PFSK-1 (cell line): ENCODE measurements around the gene TPSG1.

ENCODE experiments used
- FOXP2 ChIP-seq: optimal IDR thresholded peaks from 2 replicates; pipeline ENCODE3; 2011; ENCODE audit warnings: borderline replicate concordance, control low read depth, inconsistent platforms; ENCODE audit not compliant: insufficient read depth; ENCODE audit errors: extremely low read length, extremely low read depth
- POLR2AphosphoS5 ChIP-seq: IDR thresholded peaks from 2 replicates; pipeline ENCODE4 v1.6.1; 2012; ENCODE audit warnings: low read depth, mild to moderate bottlenecking, control low read depth, low read length, moderate library complexity
- SIN3A ChIP-seq: IDR thresholded peaks from 2 replicates; pipeline ENCODE4 v1.6.1; 2012; ENCODE audit warnings: mild to moderate bottlenecking, low read length, moderate library complexity, borderline replicate concordance; ENCODE audit not compliant: insufficient read depth
- TAF1 ChIP-seq: IDR thresholded peaks from 2 replicates; pipeline ENCODE4 v1.6.1; 2012; ENCODE audit warnings: low read length, control low read depth, borderline replicate concordance; ENCODE audit not compliant: insufficient read depth
- TF ChIP-seq, protein P1 (sequence below), 2 experiments: IDR thresholded peaks; 2 replicates each; pipeline versions ENCODE4 v1.6.1 to v1.8.0; 2011 to 2012; ENCODE audit warnings: low read depth in 2 of 2, low read length in 2 of 2, control low read depth in 1 of 2, inconsistent platforms in 1 of 2, mild to moderate bottlenecking in 1 of 2, moderate library complexity in 1 of 2; ENCODE audit not compliant: insufficient read depth in 1 of 2

DNA sequence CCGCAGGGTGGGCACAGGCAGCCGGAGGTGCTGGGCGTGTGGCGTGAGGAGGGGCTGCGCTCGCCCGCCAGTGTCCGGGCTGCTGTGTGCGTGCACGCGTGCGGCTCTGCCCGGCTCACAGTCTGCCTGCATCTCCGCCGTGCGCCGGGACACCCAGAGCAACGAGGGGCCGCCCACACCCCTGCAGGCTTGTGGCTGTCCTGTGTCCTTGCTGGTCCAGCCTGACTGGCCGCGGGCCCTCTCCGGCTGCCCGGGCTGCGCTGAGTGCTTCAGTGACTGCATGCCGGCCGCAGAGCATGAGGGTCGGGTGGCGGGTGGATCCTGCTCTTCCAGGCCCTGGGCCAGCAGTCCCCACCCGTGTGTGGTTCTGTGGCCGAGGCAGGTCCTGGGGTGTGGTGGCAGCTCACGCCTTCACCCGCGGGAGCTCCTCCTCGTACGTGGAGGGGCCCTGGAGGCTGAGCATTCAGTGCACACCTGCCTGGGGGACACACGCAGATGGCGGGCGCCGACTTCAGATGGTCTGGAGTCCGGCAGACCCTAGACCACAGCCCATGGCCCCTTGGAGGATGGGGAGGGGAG, 12.4 kb downstream of the TPSG1 start:
- TF ChIP-seq TAF1 (no peak), POLR2AphosphoS5 (no peak), SIN3A (no peak), FOXP2 (no peak)
- TF ChIP-seq, protein P1, sequence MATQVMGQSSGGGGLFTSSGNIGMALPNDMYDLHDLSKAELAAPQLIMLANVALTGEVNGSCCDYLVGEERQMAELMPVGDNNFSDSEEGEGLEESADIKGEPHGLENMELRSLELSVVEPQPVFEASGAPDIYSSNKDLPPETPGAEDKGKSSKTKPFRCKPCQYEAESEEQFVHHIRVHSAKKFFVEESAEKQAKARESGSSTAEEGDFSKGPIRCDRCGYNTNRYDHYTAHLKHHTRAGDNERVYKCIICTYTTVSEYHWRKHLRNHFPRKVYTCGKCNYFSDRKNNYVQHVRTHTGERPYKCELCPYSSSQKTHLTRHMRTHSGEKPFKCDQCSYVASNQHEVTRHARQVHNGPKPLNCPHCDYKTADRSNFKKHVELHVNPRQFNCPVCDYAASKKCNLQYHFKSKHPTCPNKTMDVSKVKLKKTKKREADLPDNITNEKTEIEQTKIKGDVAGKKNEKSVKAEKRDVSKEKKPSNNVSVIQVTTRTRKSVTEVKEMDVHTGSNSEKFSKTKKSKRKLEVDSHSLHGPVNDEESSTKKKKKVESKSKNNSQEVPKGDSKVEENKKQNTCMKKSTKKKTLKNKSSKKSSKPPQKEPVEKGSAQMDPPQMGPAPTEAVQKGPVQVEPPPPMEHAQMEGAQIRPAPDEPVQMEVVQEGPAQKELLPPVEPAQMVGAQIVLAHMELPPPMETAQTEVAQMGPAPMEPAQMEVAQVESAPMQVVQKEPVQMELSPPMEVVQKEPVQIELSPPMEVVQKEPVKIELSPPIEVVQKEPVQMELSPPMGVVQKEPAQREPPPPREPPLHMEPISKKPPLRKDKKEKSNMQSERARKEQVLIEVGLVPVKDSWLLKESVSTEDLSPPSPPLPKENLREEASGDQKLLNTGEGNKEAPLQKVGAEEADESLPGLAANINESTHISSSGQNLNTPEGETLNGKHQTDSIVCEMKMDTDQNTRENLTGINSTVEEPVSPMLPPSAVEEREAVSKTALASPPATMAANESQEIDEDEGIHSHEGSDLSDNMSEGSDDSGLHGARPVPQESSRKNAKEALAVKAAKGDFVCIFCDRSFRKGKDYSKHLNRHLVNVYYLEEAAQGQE (IDR thresholded peaks at IDR 0.05; ENCODE audit: insufficient read depth in 1 of 2, low read depth in 2 of 2, low read length in 2 of 2) = no peak
